Measurements from ENCODE around the gene BCL2L2.

Gene BCL2L2

GRCh38 chr14:23320584-23321571 is 14.2 kb downstream of the BCL2L2 start, which contains the start of gene PABPN1 (continued):
- TF ChIP-seq REST (tag by site-specific recombination; IDR thresholded peaks at IDR 0.05): peak; percentile 24; the same call in 1 of the 2 replicates
- no peak for TF ChIP-seq ZNF214 (tag by site-specific recombination; IDR thresholded peaks at IDR 0.05; ENCODE audit: borderline replicate concordance)
- TF ChIP-seq ZNF596 (tag by site-specific recombination; IDR thresholded peaks at IDR 0.05): no peak
- no peak for TF ChIP-seq OSR2 (tag by site-specific recombination; IDR thresholded peaks at IDR 0.05)
- no peak for TF ChIP-seq ZNF701 (tag by site-specific recombination; IDR thresholded peaks at IDR 0.05)
- TF ChIP-seq ZBTB7A (tag by site-specific recombination; IDR thresholded peaks at IDR 0.05; ENCODE audit: low read depth): no peak; the same call in 1 of the 2 replicates
- TF ChIP-seq BCL11A (tag by site-specific recombination; IDR thresholded peaks at IDR 0.05; ENCODE audit: low read depth): no peak
- no peak for TF ChIP-seq ZNF175 (tag by site-specific recombination; IDR thresholded peaks at IDR 0.05)
- TF ChIP-seq GLIS1 (tag by site-specific recombination; IDR thresholded peaks at IDR 0.05): no peak; the same call in 1 of the 2 replicates
- no peak for TF ChIP-seq ZNF404 (tag by site-specific recombination; IDR thresholded peaks at IDR 0.05)
- no peak for TF ChIP-seq REPIN1 (tag by site-specific recombination; IDR thresholded peaks at IDR 0.05; ENCODE audit: low read depth)
- TF ChIP-seq ZBTB17 (tag by site-specific recombination; IDR thresholded peaks at IDR 0.05): peak; percentile 86
- TF ChIP-seq ZBTB8A (tag by site-specific recombination; IDR thresholded peaks at IDR 0.05): peak; percentile 79
- no peak for TF ChIP-seq ZSCAN4 (tag by site-specific recombination; IDR thresholded peaks at IDR 0.05)
- TF ChIP-seq ZNF521 (tag by site-specific recombination; IDR thresholded peaks at IDR 0.05): no peak
- TF ChIP-seq ZNF423 (tag by site-specific recombination; IDR thresholded peaks at IDR 0.05): no peak
- TF ChIP-seq ZNF223 (tag by site-specific recombination; IDR thresholded peaks at IDR 0.05): no peak
- TF ChIP-seq ZNF138 (tag by site-specific recombination; IDR thresholded peaks at IDR 0.05; ENCODE audit: borderline replicate concordance): no peak
- no peak for TF ChIP-seq ZBTB20 (tag by site-specific recombination; IDR thresholded peaks at IDR 0.05)
- TF ChIP-seq AEBP2 (tag by site-specific recombination; IDR thresholded peaks at IDR 0.05; ENCODE audit: borderline replicate concordance): no peak
- TF ChIP-seq ZSCAN5A (tag by site-specific recombination; IDR thresholded peaks at IDR 0.05): peak; percentile 63; the same call in 1 of the 2 replicates
- no peak for TF ChIP-seq ZNF416 (tag by site-specific recombination; IDR thresholded peaks at IDR 0.05)
- no peak for TF ChIP-seq ZFHX2 (tag by site-specific recombination; conservative IDR thresholded peaks at IDR 0.05)
- TF ChIP-seq TRIM28 (IDR thresholded peaks at IDR 0.05; ENCODE audit: borderline replicate concordance, low read length): no peak; the same call in 1 of the 2 replicates
- no peak for TF ChIP-seq ZNF19 (tag by site-specific recombination; IDR thresholded peaks at IDR 0.05; ENCODE audit: low read depth)
- 0 out of 2 replicates have a peak, but pooled peaks have one; percentile 33 for TF ChIP-seq BCL11B (tag by site-specific recombination; IDR thresholded peaks at IDR 0.05; ENCODE audit: low read depth)
- no peak; the same call in 1 of the 2 replicates for TF ChIP-seq ZNF501 (tag by site-specific recombination; IDR thresholded peaks at IDR 0.05)
- no peak for TF ChIP-seq ZNF513 (tag by site-specific recombination; IDR thresholded peaks at IDR 0.05)
- no peak for TF ChIP-seq TCF7L2 (IDR thresholded peaks at IDR 0.05; ENCODE audit: borderline replicate concordance, low read depth, low read length)
- no peak for TF ChIP-seq PRDM1 (tag by site-specific recombination; IDR thresholded peaks at IDR 0.05)
- no peak for TF ChIP-seq ZNF239 (tag by site-specific recombination; IDR thresholded peaks at IDR 0.05)
- TF ChIP-seq ZNF121 (tag by site-specific recombination; IDR thresholded peaks at IDR 0.05): no peak

Data from HEK293 (cell line).